H1 (cell line): ENCODE measurements around the gene OR4D6. TPM values are rescaled to one million over a fixed set of nuclear protein-coding genes. Genes with fewer than 3 reads are reported as not detected.

ENCODE experiments used
- CTCF ChIA-PET: fragments of 300-600 bp; sonication (Branson Sonifier 250); formaldehyde crosslinking; loops from one replicate; lab custom pipeline; 2021; ENCODE audit not compliant: partially characterized antibody; lab: Charles Lee
- POLR2A ChIA-PET: fragments of 300-600 bp; sonication (Branson Sonifier 250); formaldehyde crosslinking; loops from one replicate; lab custom pipeline; 2021; ENCODE audit warnings: inconsistent platforms; ENCODE audit not compliant: partially characterized antibody; lab: Charles Lee
- DNase-seq, 2 experiments: peaks; one replicate each; pipeline versions ENCODE4 v3.0.0 to v3.0.0-alpha.2; 2010 to 2022; ENCODE audit warnings: low spot score in 2 of 2, low read depth in 1 of 2, mixed read lengths in 1 of 2
- FAIRE-seq: peaks from 2 replicates; lab custom pipeline; 2011; peaks lifted over from hg19 to GRCh38; lab: Jason Lieb, UNC
- H2AFZ ChIP-seq: 2 replicates; pipeline ENCODE4 v1.8.1; 2012; ENCODE audit warnings: low read length, inconsistent platforms
- H2AK5ac ChIP-seq: 2 replicates; pipeline ENCODE4 v1.6.1; 2013; ENCODE audit warnings: low read depth, low read length
- H2BK120ac ChIP-seq: replicated peaks from 2 replicates; pipeline ENCODE3; 2013; ENCODE audit warnings: low read depth, low read length, inconsistent platforms
- H2BK12ac ChIP-seq: 2 replicates; pipeline ENCODE4 v1.6.1; 2013; ENCODE audit warnings: low read depth, low read length
- H2BK15ac ChIP-seq: 2 replicates; pipeline ENCODE4 v1.6.1; 2013; ENCODE audit warnings: low read length
- H2BK20ac ChIP-seq: 2 replicates; pipeline ENCODE4 v1.6.1; 2013; ENCODE audit warnings: low read length
- H2BK5ac ChIP-seq: 2 replicates; pipeline ENCODE4 v1.6.1; 2013; ENCODE audit warnings: low read depth, low read length
- H3K14ac ChIP-seq: 2 replicates; pipeline ENCODE4 v1.6.1; 2013; ENCODE audit warnings: inconsistent platforms; ENCODE audit not compliant: insufficient read length
- H3K18ac ChIP-seq: 2 replicates; pipeline ENCODE4 v1.6.1; 2013; ENCODE audit warnings: low read length; ENCODE audit errors: extremely low read depth
- H3K23ac ChIP-seq: 2 replicates; pipeline ENCODE4 v1.6.1; 2013; ENCODE audit warnings: inconsistent platforms; ENCODE audit not compliant: insufficient read length
- H3K23me2 ChIP-seq: 2 replicates; pipeline ENCODE4 v1.6.1; 2013; ENCODE audit warnings: low read depth, low read length
- H3K27ac ChIP-seq: 2 replicates; pipeline ENCODE4 v1.6.1; 2011; ENCODE audit warnings: low read depth, low read length, inconsistent platforms
- H3K27me3 ChIP-seq, 4 experiments: replicated peaks in 1 of 4; 1 replicate in 1 of 4; 2 replicates in 3 of 4; pipeline versions ENCODE4 v1.6.1 to v1.8.1; 2011 to 2013; ENCODE audit warnings: low read length in 3 of 4, mild to moderate bottlenecking in 3 of 4, inconsistent platforms in 2 of 4, mixed read lengths in 2 of 4, moderate library complexity in 1 of 4; ENCODE audit not compliant: control insufficient read depth in 3 of 4, insufficient read depth in 3 of 4; ENCODE audit errors: extremely low read depth in 1 of 4
- H3K36me3 ChIP-seq, 4 experiments: 2 replicates each; pipeline versions ENCODE4 v1.6.1 to v1.8.1; 2011 to 2013; ENCODE audit warnings: mild to moderate bottlenecking in 4 of 4, low read length in 3 of 4, moderate library complexity in 2 of 4, control low read depth in 1 of 4, inconsistent platforms in 1 of 4; ENCODE audit not compliant: insufficient read depth in 4 of 4, control insufficient read depth in 2 of 4
- H3K4ac ChIP-seq: replicated peaks from 2 replicates; pipeline ENCODE3; 2013; ENCODE audit warnings: low read length, low read depth, mixed read lengths, inconsistent platforms; ENCODE audit not compliant: insufficient read length
- H3K4me1 ChIP-seq, 4 experiments: replicated peaks in 1 of 4; 1 replicate in 1 of 4; 2 replicates in 3 of 4; pipeline versions ENCODE4 v1.6.1 to v1.8.1; 2011 to 2013; ENCODE audit warnings: low read length in 3 of 4, inconsistent platforms in 2 of 4, mixed read lengths in 1 of 4; ENCODE audit not compliant: insufficient read depth in 4 of 4, control insufficient read depth in 3 of 4
- H3K4me2 ChIP-seq, 2 experiments: 2 replicates each; pipeline versions ENCODE4 v1.6.1 to v1.8.1; 2011 to 2013; ENCODE audit warnings: low read depth in 2 of 2, low read length in 2 of 2, control low read depth in 1 of 2, inconsistent platforms in 1 of 2, mild to moderate bottlenecking in 1 of 2; ENCODE audit not compliant: insufficient read depth in 1 of 2
- H3K4me3 ChIP-seq, 4 experiments: fragments of 200-600, 300-600 bp in 1 of 4; sonication (generic), shearing (Covaris generic), sonication (Bioruptor Twin) in 1 of 4; 2 replicates each; pipeline versions ENCODE4 v1.5.1 to v1.8.1; 2011 to 2016; ENCODE audit warnings: low read length in 4 of 4, low read depth in 3 of 4, control low read depth in 2 of 4, inconsistent platforms in 2 of 4, mild to moderate bottlenecking in 2 of 4, mixed read lengths in 1 of 4, moderate library complexity in 1 of 4; ENCODE audit not compliant: insufficient read depth in 2 of 4; ENCODE audit errors: extremely low read depth in 1 of 4
- H3K56ac ChIP-seq: replicated peaks from 2 replicates; pipeline ENCODE3; 2013; ENCODE audit warnings: low read depth, mild to moderate bottlenecking, mixed read lengths, low read length, inconsistent platforms; ENCODE audit not compliant: insufficient read length
- H3K79me1 ChIP-seq: 2 replicates; pipeline ENCODE4 v1.6.1; 2013; ENCODE audit warnings: low read depth, low read length, control low read depth
- H3K79me2 ChIP-seq, 2 experiments: 2 replicates each; pipeline versions ENCODE4 v1.6.1 to v1.8.1; 2012 to 2013; ENCODE audit warnings: low read length in 2 of 2, mild to moderate bottlenecking in 2 of 2, inconsistent platforms in 1 of 2; ENCODE audit not compliant: insufficient read depth in 2 of 2, control insufficient read depth in 1 of 2
- H3K9ac ChIP-seq, 4 experiments: replicated peaks in 1 of 4; 1 replicate in 1 of 4; 2 replicates in 3 of 4; pipeline versions ENCODE4 v1.6.1 to v1.8.1; 2011 to 2013; ENCODE audit warnings: low read depth in 3 of 4, low read length in 3 of 4, control low read depth in 2 of 4, mild to moderate bottlenecking in 2 of 4, moderate library complexity in 2 of 4, inconsistent platforms in 1 of 4; ENCODE audit errors: extremely low read depth in 1 of 4
- H3K9me3 ChIP-seq, 2 experiments: 2 replicates each; pipeline versions ENCODE4 v1.6.1 to v1.8.1; 2012 to 2013; ENCODE audit warnings: mild to moderate bottlenecking in 2 of 2, moderate library complexity in 2 of 2, control low read depth in 1 of 2, inconsistent platforms in 1 of 2, low read depth in 1 of 2, low read length in 1 of 2, mixed read lengths in 1 of 2; ENCODE audit not compliant: insufficient read depth in 2 of 2
- H4K20me1 ChIP-seq, 2 experiments: replicated peaks in 1 of 2; 2 replicates each; pipeline versions ENCODE3 to v1.8.1; 2011 to 2013; ENCODE audit warnings: inconsistent platforms in 2 of 2, low read length in 2 of 2, mild to moderate bottlenecking in 1 of 2; ENCODE audit not compliant: insufficient read depth in 2 of 2, control insufficient read depth in 1 of 2
- H4K5ac ChIP-seq: 2 replicates; pipeline ENCODE4 v1.6.1; 2013; ENCODE audit warnings: low read length, low read depth, mixed read lengths, inconsistent platforms; ENCODE audit not compliant: insufficient read length
- H4K8ac ChIP-seq: 2 replicates; pipeline ENCODE4 v1.8.0; 2013; ENCODE audit warnings: mild to moderate bottlenecking, moderate library complexity, low read length, inconsistent platforms; ENCODE audit not compliant: insufficient read depth; ENCODE audit errors: extremely low read depth
- H4K91ac ChIP-seq: replicated peaks from 2 replicates; pipeline ENCODE3; 2013; ENCODE audit warnings: low read length, mixed read lengths, inconsistent platforms; ENCODE audit not compliant: insufficient read length
- ASH2L ChIP-seq: fragments of 200-600, 300-600 bp; sonication (generic); IDR thresholded peaks from one replicate; pipeline ENCODE4 v1.7.1; 2017; ENCODE audit warnings: low read length
- ATF3 ChIP-seq: IDR thresholded peaks from 2 replicates; pipeline ENCODE4 v1.6.1; 2011; ENCODE audit warnings: low read depth, mild to moderate bottlenecking, low read length; ENCODE audit not compliant: insufficient read depth
- GTF2F1 ChIP-seq: IDR thresholded peaks from 2 replicates; pipeline ENCODE4 v1.6.1; 2012; ENCODE audit warnings: low read depth, low read length, improper control_type of control experiment, borderline replicate concordance
- POLR2A ChIP-seq, 2 experiments: IDR thresholded peaks; 1 replicate in 1 of 2; 2 replicates in 1 of 2; pipeline ENCODE4 v1.6.1; 2011; ENCODE audit warnings: low read depth in 2 of 2, low read length in 2 of 2, mild to moderate bottlenecking in 2 of 2; ENCODE audit errors: control extremely low read depth in 1 of 2
- POU5F1 ChIP-seq: IDR thresholded peaks from 2 replicates; pipeline ENCODE4 v1.6.1; 2011; ENCODE audit warnings: low read depth, mild to moderate bottlenecking, low read length, moderate library complexity
- polyA plus RNA-seq, 7 experiments: library from polyadenylated mRNA; depleted of rRNA in 3 of 7; stranded (reverse) in 5 of 7; unstranded in 2 of 7; fragments of >200 nt in 5 of 7; fragments of 200-250 nt in 2 of 7; gene quantifications; 1 replicate in 5 of 7; 2 replicates in 1 of 7; 4 replicates in 1 of 7; pipeline versions ENCODE4 v1.2.1 to v1.2.3, GENCODE V29; 2011 to 2013; ENCODE audit warnings: missing spikeins in 2 of 7, mixed read lengths in 2 of 7
- total RNA-seq: library from RNA; stranded (reverse); fragmentation: NEBNext Ultra II Directional; extraction: Animal tissue kit (Norgen Biotek cat#: 25700); gene quantifications from 2 replicates; pipeline ENCODE4 v1.2.1, GENCODE V29; 2021

The OR4D6 gene
- total and polyA plus RNA-seq, 2 of the 8 experiments (the other 6 are each of a cell fraction or from before 2014, with no cell fraction given): not detected

- Histone ChIP-seq H3K56ac (no peak within 1 kb of the TSS), H4K8ac (no peak within 1 kb of the TSS), H3K79me2 (no peaks in the 10 kb centered on the region), H3K79me1 (no peaks in the 10 kb centered on the region), H3K4me3 (no peak within 1 kb of the TSS), H3K36me3 (no peaks in the 10 kb centered on the region), H2BK120ac (no peak within 1 kb of the TSS), H2BK5ac (no peak within 1 kb of the TSS), H3K4me2 (no peak within 1 kb of the TSS), H2AFZ (no peak within 1 kb of the TSS), H4K20me1 (no peaks in the 10 kb centered on the region), H3K18ac (no peak within 1 kb of the TSS), H2AK5ac (no peak within 1 kb of the TSS), H3K27me3 (no peaks in the 10 kb centered on the region), H3K27ac (no peak within 1 kb of the TSS), H2BK20ac (no peak within 1 kb of the TSS), H3K4me1 (no peaks in the 10 kb centered on the region), H3K9ac (no peak within 1 kb of the TSS), H3K9me3 (no peaks in the 10 kb centered on the region), H3K23me2 (no peaks in the 10 kb centered on the region; the same call in 1 of the 2 replicates), H4K91ac (no peak within 1 kb of the TSS), H2BK12ac (no peak within 1 kb of the TSS), H4K5ac (no peak within 1 kb of the TSS), H3K23ac (no peak within 1 kb of the TSS), H3K4ac (no peak within 1 kb of the TSS), H2BK15ac (no peak within 1 kb of the TSS), H3K14ac (no peak within 1 kb of the TSS)
- ChIA-PET CTCF (interaction anchor here (0.7 kb wide), 2 partner anchors 39 to 723 kb away, joined by 3 read pairs; no protein-coding TSS in a partner anchor), POLR2A (no interaction called here)
- TF ChIP-seq POU5F1 (no peak), POLR2A (IDR thresholded peaks at IDR 0.05; ENCODE audit: control extremely low read depth in 1 of 2, low read depth in 2 of 2, low read length in 2 of 2) (no peak), ASH2L (no peak), GTF2F1 (no peak), ATF3 (no peak)
- DNase-seq (no peak), FAIRE-seq (no peak)
These were observed 46.5 kb downstream of the OR4D6 start, which contains the start of gene OR4D11 for GRCh38 chr11:59503276-59503675. Gene OR4D11 (plus strand): TSS chr11:59503576. CDS start chr11:59503576, 0 bp downstream.
